A549 (cell line): ENCODE results near the gene LRRC8E. TPM values are rescaled to one million over a fixed set of nuclear protein-coding genes. Genes with fewer than 3 reads are reported as not detected.

Source experiments
- ATAC-seq, 2 experiments: fragments of 200-7000 bp in 1 of 2; fragments of >200 bp in 1 of 2; cut with Nextera tagmentation in 1 of 2; cut with Tn5 transposase in 1 of 2; 3 replicates each; pipeline versions ENCODE4 v1.8.0 to v1.9.1; 2018 to 2020; ENCODE audit warnings: mild to moderate bottlenecking in 1 of 2, moderate library complexity in 1 of 2
- CTCF ChIA-PET: fragments of 300-600 bp; sonication (Branson Sonifier 250); formaldehyde crosslinking; extraction: SDS; loops from one replicate; lab custom pipeline; 2021; ENCODE audit warnings: antibody characterized with exemption, inconsistent platforms; lab: Yijun Ruan, JAX
- POLR2A ChIA-PET: fragments of 350-600 bp; formaldehyde crosslinking; extraction: SDS; loops from one replicate; lab custom pipeline; 2021; ENCODE audit warnings: antibody characterized with exemption, inconsistent platforms; lab: Yijun Ruan, JAX
- DNase-seq, 2 experiments: peaks; one replicate each; pipeline versions ENCODE4 v3.0.0 to v3.0.0-alpha.2; 2011 to 2016; ENCODE audit warnings: low read depth in 1 of 2, low spot score in 1 of 2
- FAIRE-seq: peaks from 2 replicates; lab custom pipeline; 2011; peaks lifted over from hg19 to GRCh38; lab: Jason Lieb, UNC
- H3K27ac ChIP-seq, 2 experiments: fragments of >200 bp; sonication (Bioruptor Twin); formaldehyde crosslinking; 3 replicates each; pipeline ENCODE4 v1.5.1; 2016 to 2017
- H3K4me1 ChIP-seq: fragments of >200 bp; sonication (Bioruptor Twin); formaldehyde crosslinking; 3 replicates; pipeline ENCODE4 v1.6.1; 2016
- H3K4me2 ChIP-seq: fragments of >200 bp; sonication (Bioruptor Twin); formaldehyde crosslinking; 3 replicates; pipeline ENCODE4 v1.6.1; 2016
- H3K4me3 ChIP-seq: fragments of >200 bp; sonication (Bioruptor Twin); formaldehyde crosslinking; 3 replicates; pipeline ENCODE4 v1.5.1; 2016
- H3K9me3 ChIP-seq: fragments of >200 bp; sonication (Bioruptor Twin); formaldehyde crosslinking; 3 replicates; pipeline ENCODE4 v1.6.1; 2016
- BCL3 ChIP-seq: fragments of >200 bp; sonication (Bioruptor Twin); formaldehyde crosslinking; IDR thresholded peaks from 3 replicates; pipeline ENCODE4 v1.6.1; 2016
- BHLHE40 ChIP-seq: IDR thresholded peaks from 2 replicates; pipeline ENCODE4 v1.6.1; 2012; ENCODE audit warnings: low read depth, low read length, inconsistent platforms
- CBX8 ChIP-seq: fragments of 200-600 bp; sonication (generic); IDR thresholded peaks from 2 replicates; pipeline ENCODE4 v1.6.1; 2016
- CEBPB ChIP-seq, 2 experiments: fragments of >200 bp in 1 of 2; sonication (Bioruptor Twin) in 1 of 2; formaldehyde crosslinking in 1 of 2; IDR thresholded peaks; 2 replicates each; pipeline ENCODE4 v1.6.1; 2012 to 2016
- EHMT2 ChIP-seq: fragments of 200-600 bp; sonication (generic); IDR thresholded peaks from 2 replicates; pipeline ENCODE4 v1.6.1; 2016; ENCODE audit warnings: antibody characterized with exemption, low read depth, mild to moderate bottlenecking, moderate library complexity
- ESRRA ChIP-seq: fragments of 150-350 bp; IDR thresholded peaks from 2 replicates; pipeline ENCODE4 v1.6.1; 2014; ENCODE audit warnings: mild to moderate bottlenecking, low read length, borderline replicate concordance
- FOSL2 ChIP-seq, 2 experiments: fragments of 450-650 bp in 1 of 2; fragments of >200 bp in 1 of 2; sonication (Bioruptor Twin) in 1 of 2; formaldehyde crosslinking; IDR thresholded peaks; 2 replicates each; pipeline versions ENCODE4 v1.5.0 to v1.6.1; 2016 to 2020; ENCODE audit warnings: mild to moderate bottlenecking in 1 of 2, moderate library complexity in 1 of 2
- HMGXB4 ChIP-seq: fragments of 250-450 bp; sonication (Bioruptor Pico); IDR thresholded peaks from 2 replicates; pipeline ENCODE4 v1.5.0; 2021; ENCODE audit warnings: mild to moderate bottlenecking, moderate library complexity, borderline replicate concordance
- HOXA7 ChIP-seq: fragments of 250-450 bp; sonication (Bioruptor Pico); IDR thresholded peaks from 2 replicates; pipeline ENCODE4 v1.5.0; 2020; ENCODE audit warnings: mild to moderate bottlenecking, moderate library complexity
- HOXB5 ChIP-seq: fragments of 250-450 bp; sonication (Bioruptor Pico); IDR thresholded peaks from 2 replicates; pipeline ENCODE4 v1.5.0; 2020; ENCODE audit warnings: mild to moderate bottlenecking, moderate library complexity
- JUN ChIP-seq, 2 experiments: fragments of >200 bp; sonication (Bioruptor Twin); formaldehyde crosslinking; IDR thresholded peaks; 2 replicates in 1 of 2; 3 replicates in 1 of 2; pipeline ENCODE4 v1.6.1; 2016 to 2017
- KDM1A ChIP-seq: fragments of 200-600 bp; sonication (generic); IDR thresholded peaks from 2 replicates; pipeline ENCODE4 v1.6.1; 2016; ENCODE audit warnings: low read depth, mild to moderate bottlenecking
- KDM5A ChIP-seq: fragments of 200-600 bp; sonication (generic); IDR thresholded peaks from 2 replicates; pipeline ENCODE4 v1.6.1; 2016; ENCODE audit warnings: antibody characterized with exemption, mild to moderate bottlenecking
- MAX ChIP-seq: IDR thresholded peaks from 2 replicates; pipeline ENCODE4 v1.6.1; 2012
- MAZ ChIP-seq: fragments of 150-350 bp; IDR thresholded peaks from 2 replicates; pipeline ENCODE4 v1.6.1; 2014; ENCODE audit warnings: antibody characterized with exemption, low read depth, low read length, borderline replicate concordance
- MYC ChIP-seq: IDR thresholded peaks from 2 replicates; pipeline ENCODE4 v1.6.1; 2012; ENCODE audit warnings: mild to moderate bottlenecking, inconsistent platforms, low read length, improper control_type of control experiment, borderline replicate concordance
- POLR2A ChIP-seq: IDR thresholded peaks from 2 replicates; pipeline ENCODE4 v1.6.1; 2012; ENCODE audit warnings: mild to moderate bottlenecking, low read length
- RAD21 ChIP-seq, 2 experiments: fragments of >200 bp in 1 of 2; sonication (Bioruptor Twin) in 1 of 2; formaldehyde crosslinking in 1 of 2; IDR thresholded peaks in 1 of 2; conservative IDR thresholded peaks in 1 of 2; 2 replicates in 1 of 2; 3 replicates in 1 of 2; pipeline ENCODE4 v1.6.1; 2012 to 2018; ENCODE audit warnings: inconsistent platforms in 1 of 2
- RFX5 ChIP-seq: fragments of 450-650 bp; IDR thresholded peaks from 2 replicates; pipeline ENCODE4 v1.7.1; 2014; ENCODE audit warnings: antibody characterized with exemption, mild to moderate bottlenecking, moderate library complexity
- SREBF2 ChIP-seq: fragments of 450-650 bp; IDR thresholded peaks from 2 replicates; pipeline ENCODE4 v1.6.1; 2014; ENCODE audit warnings: mild to moderate bottlenecking, moderate library complexity
- TFCP2L1 ChIP-seq: fragments of 250-450 bp; sonication (Bioruptor Pico); IDR thresholded peaks from 2 replicates; pipeline ENCODE4 v1.5.0; 2021; ENCODE audit warnings: mild to moderate bottlenecking
- ZSCAN20 ChIP-seq: fragments of 250-450 bp; sonication (Bioruptor Pico); IDR thresholded peaks from 2 replicates; pipeline ENCODE4 v1.8.0; 2022; ENCODE audit warnings: mild to moderate bottlenecking, moderate library complexity
- WGBS: methylation state at CpG from one replicate; pipeline ENCODE4 v1.1.6; 2017; ENCODE audit errors: missing lambda C conversion rate; 5-methylcytosine and 5-hydroxymethylcytosine counted together
- polyA plus RNA-seq, 4 experiments: library from polyadenylated mRNA; depleted of rRNA in 3 of 4; stranded (reverse); fragments of >200 nt; fragmentation: RNase III in 1 of 4; extraction: RNeasy Plus Mini Kit Qiagen cat#74134 plus additional on column Dnase treatment in 1 of 4; gene quantifications; 2 replicates in 3 of 4; 3 replicates in 1 of 4; pipeline ENCODE4 v1.2.3, GENCODE V29; 2011 to 2017

Gene LRRC8E
- polyA plus RNA-seq, 2 of the 4 experiments (the other 2 are of a cell fraction), result 4.0 to 4.4 TPM

- ChIA-PET POLR2A (interaction anchor here (1.7 kb wide), 1 partner anchor 8 kb away, joined by 5 read pairs; the partner anchor contains the start of gene MAP2K7), CTCF (interaction anchor here (1.2 to 2.1 kb wide), 3 partner anchors 8 to 43 kb away, joined by 3 to 8 read pairs (median 6); partner anchors contain the start of gene MAP2K7)
- Histone ChIP-seq H3K27ac (no peak overlapping the region), H3K4me1 (peaks cover 2% of the 10 kb centered on the region; the same call in 1 of the 3 replicates), H3K4me2 (no peak overlapping the region), H3K9me3 (no peaks in the 10 kb centered on the region), H3K4me3 (no peak overlapping the region)
- DNase-seq, result no peak
- ATAC-seq, result no peak
- no peak for FAIRE-seq
- 88% methylated on average over 11 of the region's 18 CpGs for WGBS
- no peak for TF ChIP-seq JUN (IDR thresholded peaks at IDR 0.05)
- TF ChIP-seq MYC, result no peak
- TF ChIP-seq CEBPB (IDR thresholded peaks at IDR 0.05), result no peak
- TF ChIP-seq TFCP2L1, result no peak
- no peak for TF ChIP-seq RAD21 (conservative IDR thresholded peaks at IDR 0.05 in 1 of 2, IDR thresholded peaks at IDR 0.05 in 1 of 2)
- TF ChIP-seq HOXB5 (CRISPR knock-in tag), result no peak
- no peak for TF ChIP-seq ESRRA
- TF ChIP-seq CBX8, result no peak
- no peak for TF ChIP-seq RFX5
- TF ChIP-seq POLR2A, result no peak
- TF ChIP-seq FOSL2 (IDR thresholded peaks at IDR 0.05), result no peak
- no peak for TF ChIP-seq FOSL2 (CRISPR knock-in tag; IDR thresholded peaks at IDR 0.05)
- no peak for TF ChIP-seq BHLHE40
- TF ChIP-seq KDM1A, result no peak
- TF ChIP-seq KDM5A, result no peak
Measured at GRCh38 chr19:7911508-7912143, 23.3 kb downstream of the LRRC8E start.

GRCh38 chr19:7912144-7912696 is 23.9 kb downstream of the LRRC8E start:
- H3K9me3 ChIP-seq, result no peaks in the 10 kb centered on the region
- H3K27ac ChIP-seq, result no peak overlapping the region
- TF ChIP-seq HMGXB4 (no peak), MAZ (no peak), SREBF2 (no peak), ZSCAN20 (no peak), KDM1A (no peak), HOXA7 (CRISPR knock-in tag) (no peak), KDM5A (no peak), EHMT2 (no peak), MAX (no peak), BCL3 (no peak)
- ChIA-PET POLR2A (interaction anchor here (1.7 kb wide), 1 partner anchor 9 kb away, joined by 5 read pairs; the partner anchor contains the start of gene MAP2K7), CTCF (interaction anchor here (1.2 to 2.1 kb wide), 3 partner anchors 8 to 44 kb away, joined by 3 to 8 read pairs (median 6); partner anchors contain the start of gene MAP2K7)
- DNase-seq (no peak), ATAC-seq (no peak), FAIRE-seq (no peak)
- H3K4me2 ChIP-seq, result no peak overlapping the region
- peaks cover 6% of the 10 kb centered on the region for H3K4me1 ChIP-seq
- no peak overlapping the region for H3K4me3 ChIP-seq
- WGBS, result 93% methylated on average over 17 of the region's 31 CpGs
